Suprapubic skin (tissue), 4 donors: ENCODE results near the gene STX1A. TPM values are rescaled to one million over a fixed set of nuclear protein-coding genes. Genes with fewer than 3 reads are reported as not detected.

ENCODE experiments used
- DNase-seq, 2 donors: peaks; one replicate each; pipeline ENCODE4 v3.0.0-alpha.2; 2019; ENCODE audit warnings: low spot score in 2 of 2
- H3K27ac ChIP-seq: fragments of 200-600 bp; sonication (generic); one replicate; pipeline ENCODE4 v1.5.1; 2019
- H3K27me3 ChIP-seq: fragments of 200-600 bp; sonication (generic); one replicate; pipeline ENCODE4 v1.5.1; 2019
- H3K36me3 ChIP-seq: fragments of 200-600 bp; sonication (generic); one replicate; pipeline ENCODE4 v1.5.1; 2019
- H3K4me1 ChIP-seq: fragments of 200-600 bp; sonication (generic); one replicate; pipeline ENCODE4 v1.5.1; 2019
- H3K4me3 ChIP-seq: fragments of 200-600 bp; sonication (generic); one replicate; pipeline ENCODE4 v1.5.1; 2019; ENCODE audit warnings: mild to moderate bottlenecking
- H3K9me3 ChIP-seq: fragments of 200-600 bp; sonication (generic); one replicate; pipeline ENCODE4 v1.5.1; 2019
- EP300 ChIP-seq: sonication (generic); formaldehyde crosslinking; IDR thresholded peaks from one replicate; pipeline ENCODE4 v1.6.1; 2017; ENCODE audit warnings: antibody characterized with exemption
- POLR2A ChIP-seq, 2 donors: fragments of 450-650 bp; IDR thresholded peaks; one replicate each; pipeline ENCODE4 v1.6.1; 2017; ENCODE audit warnings: antibody characterized with exemption in 2 of 2, mild to moderate bottlenecking in 2 of 2, moderate library complexity in 2 of 2
- POLR2AphosphoS5 ChIP-seq, 3 donors: sonication (generic); formaldehyde crosslinking; IDR thresholded peaks; one replicate each; pipeline ENCODE4 v1.6.1; 2017; ENCODE audit warnings: antibody characterized with exemption in 3 of 3
- WGBS: methylation state at CpG from one replicate; pipeline ENCODE4 v1.1.5; 2018; 5-methylcytosine and 5-hydroxymethylcytosine counted together
- total RNA-seq, 4 donors: library from RNA; depleted of rRNA; stranded (reverse); fragments of >200 nt; gene quantifications; one replicate each; pipeline ENCODE4 v1.1.0, GENCODE V29; 2016
- TF ChIP-seq, protein P1 (sequence below), 2 donors: fragments of 200-600 bp in 1 of 2; fragments of 450-650 bp in 1 of 2; sonication (generic) in 1 of 2; IDR thresholded peaks; one replicate each; pipeline ENCODE4 v1.5.1; 2016 to 2019; ENCODE audit warnings: antibody characterized with exemption in 2 of 2, mild to moderate bottlenecking in 1 of 2, moderate library complexity in 1 of 2

Gene STX1A
- total RNA-seq, 4 donors from 2014 or later, result 3.3 to 6.0 (median 4.3) TPM

DNA sequence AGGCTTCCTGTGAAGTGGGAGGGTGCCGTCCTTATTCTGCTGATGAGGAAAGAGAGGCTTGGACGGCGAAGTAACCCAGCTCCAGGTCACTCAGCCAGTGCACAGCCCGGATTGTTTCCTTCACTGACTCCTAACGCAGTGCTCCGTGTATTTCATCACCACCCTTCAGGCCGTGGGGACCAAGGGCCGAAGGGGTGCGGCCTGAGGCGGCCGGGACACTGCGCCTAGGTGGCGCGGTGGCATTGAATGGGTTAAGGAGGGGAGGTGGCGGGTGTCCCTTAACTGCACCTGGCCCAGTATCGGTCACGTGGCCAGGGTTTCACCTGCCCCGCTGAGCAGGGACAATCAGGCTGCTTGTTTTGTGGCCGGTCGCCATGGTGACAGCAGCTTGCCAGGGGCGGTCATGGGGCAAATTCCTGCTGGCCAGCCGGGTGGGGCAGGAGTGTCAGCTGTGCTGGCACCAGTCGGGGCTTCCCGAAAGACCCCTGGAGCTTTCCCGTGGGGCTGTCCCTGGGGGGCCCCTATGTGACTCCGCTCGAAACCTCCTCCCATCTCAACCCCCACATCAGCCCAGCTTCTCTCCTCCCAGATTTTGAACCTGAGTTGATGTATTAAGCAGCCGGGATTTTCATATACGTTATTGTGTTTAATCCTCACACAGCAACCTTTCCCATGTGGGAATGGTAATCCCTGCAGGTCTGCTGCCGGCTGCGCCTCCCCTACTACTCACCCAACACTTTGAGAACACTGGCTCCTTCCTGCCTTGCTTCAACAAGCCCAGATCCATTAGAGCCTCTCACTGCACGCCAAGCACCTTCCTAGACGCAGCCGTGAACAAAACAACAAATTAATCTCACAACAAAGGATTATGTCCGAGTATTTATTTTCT is 23.5 kb upstream of the STX1A start:
- 35% methylated on average over 17 of the region's 35 CpGs for WGBS
- peaks cover 23% of the 10 kb centered on the region for H3K4me1 ChIP-seq
- H3K27me3 ChIP-seq, result no peaks in the 10 kb centered on the region
- peak overlapping the region; percentile 75 for H3K27ac ChIP-seq
- no peaks in the 10 kb centered on the region for H3K9me3 ChIP-seq
- no peak overlapping the region for H3K4me3 ChIP-seq
- no peaks in the 10 kb centered on the region for H3K36me3 ChIP-seq
- no peak for TF ChIP-seq POLR2AphosphoS5 (IDR thresholded peaks at IDR 0.05)
- TF ChIP-seq, protein P1, sequence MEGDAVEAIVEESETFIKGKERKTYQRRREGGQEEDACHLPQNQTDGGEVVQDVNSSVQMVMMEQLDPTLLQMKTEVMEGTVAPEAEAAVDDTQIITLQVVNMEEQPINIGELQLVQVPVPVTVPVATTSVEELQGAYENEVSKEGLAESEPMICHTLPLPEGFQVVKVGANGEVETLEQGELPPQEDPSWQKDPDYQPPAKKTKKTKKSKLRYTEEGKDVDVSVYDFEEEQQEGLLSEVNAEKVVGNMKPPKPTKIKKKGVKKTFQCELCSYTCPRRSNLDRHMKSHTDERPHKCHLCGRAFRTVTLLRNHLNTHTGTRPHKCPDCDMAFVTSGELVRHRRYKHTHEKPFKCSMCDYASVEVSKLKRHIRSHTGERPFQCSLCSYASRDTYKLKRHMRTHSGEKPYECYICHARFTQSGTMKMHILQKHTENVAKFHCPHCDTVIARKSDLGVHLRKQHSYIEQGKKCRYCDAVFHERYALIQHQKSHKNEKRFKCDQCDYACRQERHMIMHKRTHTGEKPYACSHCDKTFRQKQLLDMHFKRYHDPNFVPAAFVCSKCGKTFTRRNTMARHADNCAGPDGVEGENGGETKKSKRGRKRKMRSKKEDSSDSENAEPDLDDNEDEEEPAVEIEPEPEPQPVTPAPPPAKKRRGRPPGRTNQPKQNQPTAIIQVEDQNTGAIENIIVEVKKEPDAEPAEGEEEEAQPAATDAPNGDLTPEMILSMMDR (IDR thresholded peaks at IDR 0.05), result no peak
- no peak for TF ChIP-seq EP300
- no peak for TF ChIP-seq POLR2A (IDR thresholded peaks at IDR 0.05)
- peak; percentile 86 to 89 for DNase-seq

DNA sequence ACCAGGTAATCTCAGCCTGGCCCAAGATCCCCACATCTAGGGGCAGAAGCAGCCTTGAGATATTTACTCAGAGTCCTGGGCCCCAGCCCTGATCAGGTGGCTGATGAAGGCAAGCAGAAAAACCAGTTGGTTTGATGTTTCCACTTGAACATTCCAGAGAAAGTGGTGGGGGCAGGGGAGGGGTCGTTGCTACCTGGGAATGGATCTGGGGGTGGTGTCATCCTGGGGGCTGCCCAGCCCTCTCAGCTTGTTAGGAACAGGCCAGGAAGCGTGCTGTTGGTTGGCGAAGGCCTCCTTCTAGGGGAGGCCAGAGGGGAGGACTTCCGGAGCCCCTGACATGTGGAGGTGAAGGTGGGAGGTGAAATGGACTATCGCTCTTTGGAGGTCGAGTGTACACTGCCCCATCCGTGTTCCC is 22.9 kb upstream of the STX1A start:
- H3K36me3 ChIP-seq, result peaks cover 1% of the 10 kb centered on the region
- WGBS, result 48% methylated on average over 7 of the region's 7 CpGs
- TF ChIP-seq POLR2AphosphoS5 (IDR thresholded peaks at IDR 0.05), result no peak
- no peaks in the 10 kb centered on the region for H3K27me3 ChIP-seq
- DNase-seq, result no peak
- H3K9me3 ChIP-seq, result no peaks in the 10 kb centered on the region
- no peak overlapping the region for H3K4me3 ChIP-seq
- H3K4me1 ChIP-seq, result peaks cover 29% of the 10 kb centered on the region
- peak overlapping the region; percentile 75 for H3K27ac ChIP-seq

DNA sequence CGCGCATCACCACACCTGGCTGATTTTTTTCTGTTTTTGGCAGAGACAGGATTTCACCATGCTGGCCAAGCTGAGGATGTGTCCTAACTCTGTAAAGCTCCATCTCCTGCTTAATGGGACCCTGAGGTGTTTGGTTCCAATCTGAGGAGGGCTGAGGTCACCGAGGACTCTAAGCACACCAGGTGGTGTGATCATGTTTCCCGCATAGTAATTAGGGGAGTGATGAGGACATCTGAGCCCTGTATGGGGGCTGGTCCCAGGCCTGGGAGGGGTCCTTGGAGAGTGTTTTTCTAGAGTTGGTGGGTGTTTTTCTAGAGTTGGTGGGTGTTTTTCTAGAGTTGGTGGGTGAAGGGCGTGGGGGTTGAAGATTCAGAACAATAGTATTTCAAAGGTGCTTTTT is 22.1 kb upstream of the STX1A start:
- 95% methylated on average over 3 of the region's 5 CpGs for WGBS
- no peak for DNase-seq
- Histone ChIP-seq H3K4me1 (peaks cover 31% of the 10 kb centered on the region), H3K4me3 (no peak overlapping the region), H3K27me3 (no peaks in the 10 kb centered on the region), H3K36me3 (peaks cover 9% of the 10 kb centered on the region), H3K9me3 (no peaks in the 10 kb centered on the region), H3K27ac (peak overlapping the region; percentile 75)
- TF ChIP-seq, protein P1 (IDR thresholded peaks at IDR 0.05), result no peak
- TF ChIP-seq POLR2A (IDR thresholded peaks at IDR 0.05) (no peak), EP300 (no peak), POLR2AphosphoS5 (IDR thresholded peaks at IDR 0.05) (no peak)

DNA sequence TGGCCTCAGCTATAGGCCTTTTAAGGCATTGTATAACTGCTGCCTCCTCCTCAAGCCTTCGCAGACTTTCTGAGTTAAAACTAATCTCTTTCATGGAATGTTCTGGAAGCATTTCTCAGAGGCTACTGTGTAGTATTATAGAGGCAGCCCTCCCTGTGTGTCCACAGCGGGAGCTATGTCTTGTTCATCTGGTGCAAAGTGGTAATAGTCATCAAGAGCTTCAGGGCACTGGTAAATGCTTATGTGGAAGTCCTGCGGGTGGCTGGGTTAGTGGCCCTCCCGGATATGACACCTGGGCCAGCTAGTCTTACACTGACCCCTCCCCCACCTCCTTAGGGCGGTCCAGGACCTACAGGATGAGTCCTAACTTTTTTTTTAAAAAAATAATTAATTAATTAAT is 21.3 kb upstream of the STX1A start:
- DNase-seq, result no peak
- peaks cover 31% of the 10 kb centered on the region for H3K4me1 ChIP-seq
- WGBS, result 82% methylated on average over 5 of the region's 5 CpGs

DNA sequence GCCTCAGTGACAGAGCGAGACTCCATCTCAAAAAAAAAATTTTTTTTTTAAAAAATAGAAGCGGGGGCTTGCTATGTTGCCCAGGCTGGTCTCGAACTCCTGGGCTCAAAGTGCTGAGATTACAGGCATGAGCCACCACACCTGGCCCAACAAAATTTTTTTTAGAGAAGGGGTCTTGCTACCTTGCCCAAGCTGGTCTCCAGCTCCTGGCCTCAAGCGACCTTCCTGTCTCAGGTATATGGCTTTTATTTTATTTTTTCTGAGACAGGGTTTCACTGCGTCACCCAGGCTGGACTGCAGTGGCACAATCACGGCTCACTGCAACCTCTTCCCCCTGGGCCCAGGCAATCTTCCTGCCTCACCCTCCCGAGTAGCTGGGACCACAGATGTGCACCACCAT is 20.7 kb upstream of the STX1A start:
- 91% methylated on average over 7 of the region's 7 CpGs for WGBS
- H3K9me3 ChIP-seq, result no peaks in the 10 kb centered on the region
- TF ChIP-seq POLR2A (IDR thresholded peaks at IDR 0.05) (no peak), EP300 (no peak), POLR2AphosphoS5 (IDR thresholded peaks at IDR 0.05) (no peak)
- TF ChIP-seq, protein P1 (IDR thresholded peaks at IDR 0.05), result no peak
- no peak for DNase-seq
- H3K4me3 ChIP-seq, result no peak overlapping the region
- H3K27ac ChIP-seq, result peak overlapping the region; percentile 44
- H3K36me3 ChIP-seq, result peaks cover 21% of the 10 kb centered on the region
- peaks cover 36% of the 10 kb centered on the region for H3K4me1 ChIP-seq
- H3K27me3 ChIP-seq, result no peaks in the 10 kb centered on the region

More for the DNA sequence above, 21.3 kb upstream of the STX1A start:
- Histone ChIP-seq H3K27ac (peak overlapping the region; percentile 44), H3K9me3 (no peaks in the 10 kb centered on the region), H3K27me3 (no peaks in the 10 kb centered on the region), H3K36me3 (peaks cover 17% of the 10 kb centered on the region), H3K4me3 (no peak overlapping the region)
- TF ChIP-seq POLR2A (IDR thresholded peaks at IDR 0.05) (no peak), POLR2AphosphoS5 (IDR thresholded peaks at IDR 0.05) (no peak), EP300 (no peak)
- TF ChIP-seq, protein P1 (IDR thresholded peaks at IDR 0.05), result no peak
